HepG2 (cell line): ENCODE results near the gene PTCD3.

Source experiments
- ARNTL ChIP-seq: sonication (generic); formaldehyde crosslinking; IDR thresholded peaks from 2 replicates; pipeline ENCODE4 v1.4.0; 2020; ENCODE audit warnings: mild to moderate bottlenecking, missing genetic modification reagents
- ZNF629 ChIP-seq: sonication (generic); formaldehyde crosslinking; conservative IDR thresholded peaks from 2 replicates; pipeline ENCODE4 v1.5.0; 2020; ENCODE audit warnings: missing genetic modification reagents
- TF ChIP-seq, protein P1 (sequence below): sonication (generic); formaldehyde crosslinking; IDR thresholded peaks from 2 replicates; pipeline ENCODE4 v1.4.0; 2020; ENCODE audit warnings: missing genetic modification reagents
- TF ChIP-seq, protein P2 (sequence below): IDR thresholded peaks from 2 replicates; pipeline ENCODE4 v1.6.1; 2018; ENCODE audit warnings: missing genetic modification reagents
- TF ChIP-seq, protein P3 (sequence below): sonication (generic); formaldehyde crosslinking; IDR thresholded peaks from 2 replicates; pipeline ENCODE4 v1.5.0; 2020; ENCODE audit warnings: missing genetic modification reagents
- TF ChIP-seq, protein P4 (sequence below), 2 experiments: fragments of 450-650 bp in 1 of 2; sonication (generic) in 1 of 2; formaldehyde crosslinking; IDR thresholded peaks; 2 replicates each; pipeline versions ENCODE4 v1.5.0 to v1.8.0; 2020 to 2022; ENCODE audit warnings: mild to moderate bottlenecking in 1 of 2, missing genetic modification reagents in 1 of 2

DNA sequence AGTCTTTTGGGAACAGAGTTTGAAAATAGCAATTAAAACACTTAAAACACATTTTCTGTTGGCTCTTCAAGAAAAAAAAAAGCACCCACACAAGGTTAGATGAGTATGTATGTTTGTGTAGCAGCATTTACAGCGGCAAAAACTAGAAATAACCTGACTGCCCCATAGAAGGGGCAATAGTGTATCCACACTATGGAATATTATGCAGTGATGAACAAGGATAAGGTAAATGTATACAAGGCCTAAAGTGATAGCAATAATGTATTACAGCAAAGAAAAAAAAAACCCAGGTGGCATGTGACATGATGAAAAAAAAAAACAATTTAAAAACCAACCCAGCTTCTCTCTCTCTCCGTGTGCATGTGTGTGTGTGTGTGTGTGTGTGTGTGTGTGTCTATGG is 35.2 kb upstream of the PTCD3 start:
- TF ChIP-seq, protein P1, sequence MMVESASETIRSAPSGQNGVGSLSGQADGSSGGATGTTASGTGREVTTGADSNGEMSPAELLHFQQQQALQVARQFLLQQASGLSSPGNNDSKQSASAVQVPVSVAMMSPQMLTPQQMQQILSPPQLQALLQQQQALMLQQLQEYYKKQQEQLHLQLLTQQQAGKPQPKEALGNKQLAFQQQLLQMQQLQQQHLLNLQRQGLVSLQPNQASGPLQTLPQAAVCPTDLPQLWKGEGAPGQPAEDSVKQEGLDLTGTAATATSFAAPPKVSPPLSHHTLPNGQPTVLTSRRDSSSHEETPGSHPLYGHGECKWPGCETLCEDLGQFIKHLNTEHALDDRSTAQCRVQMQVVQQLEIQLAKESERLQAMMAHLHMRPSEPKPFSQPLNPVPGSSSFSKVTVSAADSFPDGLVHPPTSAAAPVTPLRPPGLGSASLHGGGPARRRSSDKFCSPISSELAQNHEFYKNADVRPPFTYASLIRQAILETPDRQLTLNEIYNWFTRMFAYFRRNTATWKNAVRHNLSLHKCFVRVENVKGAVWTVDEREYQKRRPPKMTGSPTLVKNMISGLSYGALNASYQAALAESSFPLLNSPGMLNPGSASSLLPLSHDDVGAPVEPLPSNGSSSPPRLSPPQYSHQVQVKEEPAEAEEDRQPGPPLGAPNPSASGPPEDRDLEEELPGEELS = no peak
- TF ChIP-seq, protein P2, sequence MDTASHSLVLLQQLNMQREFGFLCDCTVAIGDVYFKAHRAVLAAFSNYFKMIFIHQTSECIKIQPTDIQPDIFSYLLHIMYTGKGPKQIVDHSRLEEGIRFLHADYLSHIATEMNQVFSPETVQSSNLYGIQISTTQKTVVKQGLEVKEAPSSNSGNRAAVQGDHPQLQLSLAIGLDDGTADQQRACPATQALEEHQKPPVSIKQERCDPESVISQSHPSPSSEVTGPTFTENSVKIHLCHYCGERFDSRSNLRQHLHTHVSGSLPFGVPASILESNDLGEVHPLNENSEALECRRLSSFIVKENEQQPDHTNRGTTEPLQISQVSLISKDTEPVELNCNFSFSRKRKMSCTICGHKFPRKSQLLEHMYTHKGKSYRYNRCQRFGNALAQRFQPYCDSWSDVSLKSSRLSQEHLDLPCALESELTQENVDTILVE (CRISPR knock-in tag) = no peak
- TF ChIP-seq ZNF629 (CRISPR knock-in tag) (no peak), ARNTL (CRISPR knock-in tag) (no peak)
- TF ChIP-seq, protein P3, sequence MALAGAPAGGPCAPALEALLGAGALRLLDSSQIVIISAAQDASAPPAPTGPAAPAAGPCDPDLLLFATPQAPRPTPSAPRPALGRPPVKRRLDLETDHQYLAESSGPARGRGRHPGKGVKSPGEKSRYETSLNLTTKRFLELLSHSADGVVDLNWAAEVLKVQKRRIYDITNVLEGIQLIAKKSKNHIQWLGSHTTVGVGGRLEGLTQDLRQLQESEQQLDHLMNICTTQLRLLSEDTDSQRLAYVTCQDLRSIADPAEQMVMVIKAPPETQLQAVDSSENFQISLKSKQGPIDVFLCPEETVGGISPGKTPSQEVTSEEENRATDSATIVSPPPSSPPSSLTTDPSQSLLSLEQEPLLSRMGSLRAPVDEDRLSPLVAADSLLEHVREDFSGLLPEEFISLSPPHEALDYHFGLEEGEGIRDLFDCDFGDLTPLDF (CRISPR knock-in tag) = no peak
- TF ChIP-seq, protein P4, sequence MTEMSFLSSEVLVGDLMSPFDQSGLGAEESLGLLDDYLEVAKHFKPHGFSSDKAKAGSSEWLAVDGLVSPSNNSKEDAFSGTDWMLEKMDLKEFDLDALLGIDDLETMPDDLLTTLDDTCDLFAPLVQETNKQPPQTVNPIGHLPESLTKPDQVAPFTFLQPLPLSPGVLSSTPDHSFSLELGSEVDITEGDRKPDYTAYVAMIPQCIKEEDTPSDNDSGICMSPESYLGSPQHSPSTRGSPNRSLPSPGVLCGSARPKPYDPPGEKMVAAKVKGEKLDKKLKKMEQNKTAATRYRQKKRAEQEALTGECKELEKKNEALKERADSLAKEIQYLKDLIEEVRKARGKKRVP (CRISPR knock-in tag; IDR thresholded peaks at IDR 0.05) = no peak
